H1 (cell line): ENCODE data around the gene DYTN. TPM values are rescaled to one million over a fixed set of nuclear protein-coding genes. Genes with fewer than 3 reads are reported as not detected.

Experiments used
- CTCF ChIA-PET: fragments of 300-600 bp; sonication (Branson Sonifier 250); formaldehyde crosslinking; loops from one replicate; lab custom pipeline; 2021; ENCODE audit not compliant: partially characterized antibody; lab: Charles Lee
- POLR2A ChIA-PET: fragments of 300-600 bp; sonication (Branson Sonifier 250); formaldehyde crosslinking; loops from one replicate; lab custom pipeline; 2021; ENCODE audit warnings: inconsistent platforms; ENCODE audit not compliant: partially characterized antibody; lab: Charles Lee
- DNase-seq, 2 experiments: peaks; one replicate each; pipeline versions ENCODE4 v3.0.0 to v3.0.0-alpha.2; 2010 to 2022; ENCODE audit warnings: low spot score in 2 of 2, low read depth in 1 of 2, mixed read lengths in 1 of 2
- FAIRE-seq: peaks from 2 replicates; lab custom pipeline; 2011; peaks lifted over from hg19 to GRCh38; lab: Jason Lieb, UNC
- H2AFZ ChIP-seq: 2 replicates; pipeline ENCODE4 v1.8.1; 2012; ENCODE audit warnings: low read length, inconsistent platforms
- H2AK5ac ChIP-seq: 2 replicates; pipeline ENCODE4 v1.6.1; 2013; ENCODE audit warnings: low read depth, low read length
- H2BK120ac ChIP-seq: replicated peaks from 2 replicates; pipeline ENCODE3; 2013; ENCODE audit warnings: low read depth, low read length, inconsistent platforms
- H2BK12ac ChIP-seq: 2 replicates; pipeline ENCODE4 v1.6.1; 2013; ENCODE audit warnings: low read depth, low read length
- H2BK15ac ChIP-seq: 2 replicates; pipeline ENCODE4 v1.6.1; 2013; ENCODE audit warnings: low read length
- H2BK20ac ChIP-seq: 2 replicates; pipeline ENCODE4 v1.6.1; 2013; ENCODE audit warnings: low read length
- H2BK5ac ChIP-seq: 2 replicates; pipeline ENCODE4 v1.6.1; 2013; ENCODE audit warnings: low read depth, low read length
- H3K14ac ChIP-seq: 2 replicates; pipeline ENCODE4 v1.6.1; 2013; ENCODE audit warnings: inconsistent platforms; ENCODE audit not compliant: insufficient read length
- H3K18ac ChIP-seq: 2 replicates; pipeline ENCODE4 v1.6.1; 2013; ENCODE audit warnings: low read length; ENCODE audit errors: extremely low read depth
- H3K23ac ChIP-seq: 2 replicates; pipeline ENCODE4 v1.6.1; 2013; ENCODE audit warnings: inconsistent platforms; ENCODE audit not compliant: insufficient read length
- H3K23me2 ChIP-seq: 2 replicates; pipeline ENCODE4 v1.6.1; 2013; ENCODE audit warnings: low read depth, low read length
- H3K27ac ChIP-seq: 2 replicates; pipeline ENCODE4 v1.6.1; 2011; ENCODE audit warnings: low read depth, low read length, inconsistent platforms
- H3K27me3 ChIP-seq, 4 experiments: replicated peaks in 1 of 4; 1 replicate in 1 of 4; 2 replicates in 3 of 4; pipeline versions ENCODE4 v1.6.1 to v1.8.1; 2011 to 2013; ENCODE audit warnings: low read length in 3 of 4, mild to moderate bottlenecking in 3 of 4, inconsistent platforms in 2 of 4, mixed read lengths in 2 of 4, moderate library complexity in 1 of 4; ENCODE audit not compliant: control insufficient read depth in 3 of 4, insufficient read depth in 3 of 4; ENCODE audit errors: extremely low read depth in 1 of 4
- H3K36me3 ChIP-seq, 4 experiments: 2 replicates each; pipeline versions ENCODE4 v1.6.1 to v1.8.1; 2011 to 2013; ENCODE audit warnings: mild to moderate bottlenecking in 4 of 4, low read length in 3 of 4, moderate library complexity in 2 of 4, control low read depth in 1 of 4, inconsistent platforms in 1 of 4; ENCODE audit not compliant: insufficient read depth in 4 of 4, control insufficient read depth in 2 of 4
- H3K4ac ChIP-seq: replicated peaks from 2 replicates; pipeline ENCODE3; 2013; ENCODE audit warnings: low read length, low read depth, mixed read lengths, inconsistent platforms; ENCODE audit not compliant: insufficient read length
- H3K4me1 ChIP-seq, 4 experiments: replicated peaks in 1 of 4; 1 replicate in 1 of 4; 2 replicates in 3 of 4; pipeline versions ENCODE4 v1.6.1 to v1.8.1; 2011 to 2013; ENCODE audit warnings: low read length in 3 of 4, inconsistent platforms in 2 of 4, mixed read lengths in 1 of 4; ENCODE audit not compliant: insufficient read depth in 4 of 4, control insufficient read depth in 3 of 4
- H3K4me2 ChIP-seq, 2 experiments: 2 replicates each; pipeline versions ENCODE4 v1.6.1 to v1.8.1; 2011 to 2013; ENCODE audit warnings: low read depth in 2 of 2, low read length in 2 of 2, control low read depth in 1 of 2, inconsistent platforms in 1 of 2, mild to moderate bottlenecking in 1 of 2; ENCODE audit not compliant: insufficient read depth in 1 of 2
- H3K4me3 ChIP-seq, 4 experiments: fragments of 200-600, 300-600 bp in 1 of 4; sonication (generic), shearing (Covaris generic), sonication (Bioruptor Twin) in 1 of 4; 2 replicates each; pipeline versions ENCODE4 v1.5.1 to v1.8.1; 2011 to 2016; ENCODE audit warnings: low read length in 4 of 4, low read depth in 3 of 4, control low read depth in 2 of 4, inconsistent platforms in 2 of 4, mild to moderate bottlenecking in 2 of 4, mixed read lengths in 1 of 4, moderate library complexity in 1 of 4; ENCODE audit not compliant: insufficient read depth in 2 of 4; ENCODE audit errors: extremely low read depth in 1 of 4
- H3K56ac ChIP-seq: replicated peaks from 2 replicates; pipeline ENCODE3; 2013; ENCODE audit warnings: low read depth, mild to moderate bottlenecking, mixed read lengths, low read length, inconsistent platforms; ENCODE audit not compliant: insufficient read length
- H3K79me1 ChIP-seq: 2 replicates; pipeline ENCODE4 v1.6.1; 2013; ENCODE audit warnings: low read depth, low read length, control low read depth
- H3K79me2 ChIP-seq, 2 experiments: 2 replicates each; pipeline versions ENCODE4 v1.6.1 to v1.8.1; 2012 to 2013; ENCODE audit warnings: low read length in 2 of 2, mild to moderate bottlenecking in 2 of 2, inconsistent platforms in 1 of 2; ENCODE audit not compliant: insufficient read depth in 2 of 2, control insufficient read depth in 1 of 2
- H3K9ac ChIP-seq, 4 experiments: replicated peaks in 1 of 4; 1 replicate in 1 of 4; 2 replicates in 3 of 4; pipeline versions ENCODE4 v1.6.1 to v1.8.1; 2011 to 2013; ENCODE audit warnings: low read depth in 3 of 4, low read length in 3 of 4, control low read depth in 2 of 4, mild to moderate bottlenecking in 2 of 4, moderate library complexity in 2 of 4, inconsistent platforms in 1 of 4; ENCODE audit errors: extremely low read depth in 1 of 4
- H3K9me3 ChIP-seq, 2 experiments: 2 replicates each; pipeline versions ENCODE4 v1.6.1 to v1.8.1; 2012 to 2013; ENCODE audit warnings: mild to moderate bottlenecking in 2 of 2, moderate library complexity in 2 of 2, control low read depth in 1 of 2, inconsistent platforms in 1 of 2, low read depth in 1 of 2, low read length in 1 of 2, mixed read lengths in 1 of 2; ENCODE audit not compliant: insufficient read depth in 2 of 2
- H4K20me1 ChIP-seq, 2 experiments: replicated peaks in 1 of 2; 2 replicates each; pipeline versions ENCODE3 to v1.8.1; 2011 to 2013; ENCODE audit warnings: inconsistent platforms in 2 of 2, low read length in 2 of 2, mild to moderate bottlenecking in 1 of 2; ENCODE audit not compliant: insufficient read depth in 2 of 2, control insufficient read depth in 1 of 2
- H4K5ac ChIP-seq: 2 replicates; pipeline ENCODE4 v1.6.1; 2013; ENCODE audit warnings: low read length, low read depth, mixed read lengths, inconsistent platforms; ENCODE audit not compliant: insufficient read length
- H4K8ac ChIP-seq: 2 replicates; pipeline ENCODE4 v1.8.0; 2013; ENCODE audit warnings: mild to moderate bottlenecking, moderate library complexity, low read length, inconsistent platforms; ENCODE audit not compliant: insufficient read depth; ENCODE audit errors: extremely low read depth
- H4K91ac ChIP-seq: replicated peaks from 2 replicates; pipeline ENCODE3; 2013; ENCODE audit warnings: low read length, mixed read lengths, inconsistent platforms; ENCODE audit not compliant: insufficient read length
- CEBPB ChIP-seq: IDR thresholded peaks from 2 replicates; pipeline ENCODE4 v1.6.1; 2012; ENCODE audit warnings: low read depth, low read length
- CTCF ChIP-seq, 3 experiments: IDR thresholded peaks; 1 replicate in 2 of 3; 2 replicates in 1 of 3; pipeline versions ENCODE4 v1.5.1 to v1.6.1; 2011; ENCODE audit warnings: low read length in 3 of 3, mild to moderate bottlenecking in 3 of 3, inconsistent platforms in 2 of 3, low read depth in 1 of 3, moderate library complexity in 1 of 3; ENCODE audit not compliant: insufficient read depth in 1 of 3; ENCODE audit errors: control extremely low read depth in 1 of 3
- EGR1 ChIP-seq: IDR thresholded peaks from 2 replicates; pipeline ENCODE4 v1.6.1; 2011; ENCODE audit warnings: low read depth, low read length, borderline replicate concordance
- EP300 ChIP-seq, 2 experiments: IDR thresholded peaks; 1 replicate in 1 of 2; 2 replicates in 1 of 2; pipeline ENCODE4 v1.6.1; 2011 to 2012; ENCODE audit warnings: low read depth in 2 of 2, low read length in 2 of 2, mild to moderate bottlenecking in 2 of 2, borderline replicate concordance in 1 of 2, inconsistent platforms in 1 of 2, moderate library complexity in 1 of 2
- GABPA ChIP-seq: IDR thresholded peaks from 2 replicates; pipeline ENCODE4 v1.6.1; 2011; ENCODE audit warnings: mild to moderate bottlenecking, low read length, moderate library complexity, borderline replicate concordance; ENCODE audit not compliant: insufficient read depth
- KDM4A ChIP-seq: IDR thresholded peaks from one replicate; pipeline ENCODE4 v1.7.1; 2012; ENCODE audit warnings: low read depth, mild to moderate bottlenecking, moderate library complexity, low read length, inconsistent platforms; ENCODE audit not compliant: severe bottlenecking
- NRF1 ChIP-seq: IDR thresholded peaks from 2 replicates; pipeline ENCODE4 v1.6.1; 2011; ENCODE audit warnings: mild to moderate bottlenecking, low read depth, low read length, improper control_type of control experiment
- RFX5 ChIP-seq: IDR thresholded peaks from 2 replicates; pipeline ENCODE4 v1.6.1; 2011; ENCODE audit warnings: low read depth, low read length, improper control_type of control experiment, borderline replicate concordance
- TAF7 ChIP-seq: optimal IDR thresholded peaks from 2 replicates; pipeline ENCODE3; 2011; ENCODE audit warnings: low read depth, mild to moderate bottlenecking, inconsistent platforms, low read length, moderate library complexity, borderline replicate concordance
- TBP ChIP-seq: IDR thresholded peaks from 2 replicates; pipeline ENCODE4 v1.6.1; 2011; ENCODE audit warnings: low read depth, low read length, improper control_type of control experiment
- TEAD4 ChIP-seq: IDR thresholded peaks from 2 replicates; pipeline ENCODE4 v1.6.1; 2012; ENCODE audit warnings: low read depth, low read length, inconsistent platforms, mixed read lengths
- WGBS, 2 experiments: shearing (Covaris generic) in 1 of 2; methylation state at CpG; one replicate each; pipeline versions ENCODE4 v1.1.6 to v1.1.7; 2013 to 2015; ENCODE audit warnings: low lambda C conversion rate in 2 of 2, mixed read lengths in 2 of 2, inconsistent platforms in 1 of 2, low coverage in 1 of 2, missing lambda C conversion rate in 1 of 2; ENCODE audit not compliant: insufficient replicate concordance in 2 of 2, insufficient coverage in 1 of 2, insufficient read length in 1 of 2; ENCODE audit errors: extremely low coverage in 1 of 2, missing lambda C conversion rate in 1 of 2; 5-methylcytosine and 5-hydroxymethylcytosine counted together
- polyA plus RNA-seq, 7 experiments: library from polyadenylated mRNA; depleted of rRNA in 3 of 7; stranded (reverse) in 5 of 7; unstranded in 2 of 7; fragments of >200 nt in 5 of 7; fragments of 200-250 nt in 2 of 7; gene quantifications; 1 replicate in 5 of 7; 2 replicates in 1 of 7; 4 replicates in 1 of 7; pipeline versions ENCODE4 v1.2.1 to v1.2.3, GENCODE V29; 2011 to 2013; ENCODE audit warnings: missing spikeins in 2 of 7, mixed read lengths in 2 of 7
- total RNA-seq: library from RNA; stranded (reverse); fragmentation: NEBNext Ultra II Directional; extraction: Animal tissue kit (Norgen Biotek cat#: 25700); gene quantifications from 2 replicates; pipeline ENCODE4 v1.2.1, GENCODE V29; 2021

Gene DYTN
- total and polyA plus RNA-seq, 2 of the 8 experiments (the other 6 are each of a cell fraction or from before 2014, with no cell fraction given) = not detected

GRCh38 chr2:206688453-206688852 lies 29.7 kb downstream of the DYTN start:
- Histone ChIP-seq H3K36me3 (no peaks in the 10 kb centered on the region), H4K20me1 (no peaks in the 10 kb centered on the region), H3K4me2 (no peak overlapping the region), H3K14ac (no peak overlapping the region), H3K27me3 (no peaks in the 10 kb centered on the region), H3K4ac (no peak overlapping the region), H2BK15ac (no peak overlapping the region), H3K4me3 (no peak overlapping the region), H2BK12ac (no peak overlapping the region), H2BK5ac (no peak overlapping the region), H3K23ac (no peak overlapping the region), H3K18ac (no peak overlapping the region), H2AFZ (no peak overlapping the region), H3K79me1 (no peaks in the 10 kb centered on the region), H4K91ac (no peak overlapping the region), H4K8ac (no peak overlapping the region), H4K5ac (no peak overlapping the region), H3K56ac (no peak overlapping the region), H3K9me3 (no peaks in the 10 kb centered on the region), H2BK120ac (no peak overlapping the region), H3K79me2 (no peaks in the 10 kb centered on the region), H3K23me2 (no peaks in the 10 kb centered on the region; the same call in 1 of the 2 replicates), H2AK5ac (no peak overlapping the region), H3K27ac (no peak overlapping the region), H3K9ac (no peak overlapping the region), H2BK20ac (no peak overlapping the region), H3K4me1 (no peaks in the 10 kb centered on the region)
- CTCF ChIA-PET = no interaction called here
- DNase-seq (no peak), FAIRE-seq (no peak)
- 73% methylated on average over 2 of the region's 2 CpGs; no CpG with 5 or more reads in 1 of the 2 experiments for WGBS, 2 experiments
- POLR2A ChIA-PET = no interaction called here
- TF ChIP-seq RFX5 = no peak
- no peak for TF ChIP-seq EGR1
- no peak for TF ChIP-seq NRF1
- no peak for TF ChIP-seq GABPA
- no peak for TF ChIP-seq CEBPB
- no peak for TF ChIP-seq TBP
- TF ChIP-seq CTCF (IDR thresholded peaks at IDR 0.05; ENCODE audit: control extremely low read depth in 1 of 3, insufficient read depth in 1 of 3, low read depth in 1 of 3, low read length in 3 of 3) = no peak
- no peak for TF ChIP-seq TEAD4
- no peak for TF ChIP-seq KDM4A
- no peak for TF ChIP-seq EP300 (IDR thresholded peaks at IDR 0.05; ENCODE audit: borderline replicate concordance in 1 of 2, low read depth in 2 of 2, low read length in 2 of 2)
- no peak for TF ChIP-seq TAF7
